Measurements from ENCODE around the gene SPATS2L.

The SPATS2L gene

GRCh38 chr2:200353120-200353519, 46.6 kb downstream of the SPATS2L start:
- DNase-seq = no peak

GRCh38 chr2:200353874-200354273, 47.4 kb downstream of the SPATS2L start:
- DNase-seq = no peak

- no peak for DNase-seq
Observed at GRCh38 chr2:200354833-200355751, 48.6 kb downstream of the SPATS2L start.

GRCh38 chr2:200356321-200356720, 49.8 kb downstream of the SPATS2L start:
- DNase-seq = no peak

- no peak for DNase-seq
Observed at GRCh38 chr2:200356857-200357384, 50.4 kb downstream of the SPATS2L start.

GRCh38 chr2:200357845-200358244, 51.4 kb downstream of the SPATS2L start:
- DNase-seq = no peak

GRCh38 chr2:200359552-200359951, 53.1 kb downstream of the SPATS2L start:
- no peak for DNase-seq

GRCh38 chr2:200360364-200360763, 53.9 kb downstream of the SPATS2L start:
- DNase-seq = no peak

GRCh38 chr2:200362202-200362917, 55.9 kb downstream of the SPATS2L start:
- no peak for DNase-seq

- no peak for DNase-seq
Observed at GRCh38 chr2:200363279-200363678, 56.8 kb downstream of the SPATS2L start.

GRCh38 chr2:200364142-200364541, 57.6 kb downstream of the SPATS2L start:
- no peak for DNase-seq

GRCh38 chr2:200364620-200365019, 58.1 kb downstream of the SPATS2L start:
- DNase-seq = no peak

- no peak for DNase-seq
Observed at GRCh38 chr2:200365209-200365608, 58.7 kb downstream of the SPATS2L start.

- DNase-seq = no peak
Observed at GRCh38 chr2:200367155-200367554, 60.7 kb downstream of the SPATS2L start.

- no peak for DNase-seq
Observed at GRCh38 chr2:200369886-200370285, 63.4 kb downstream of the SPATS2L start.

GRCh38 chr2:200373231-200373630, 66.7 kb downstream of the SPATS2L start:
- no peak for DNase-seq

GRCh38 chr2:200373973-200374416, 67.5 kb downstream of the SPATS2L start:
- peak; percentile 34 for DNase-seq

- DNase-seq = no peak
Observed at GRCh38 chr2:200376513-200377354, 70.2 kb downstream of the SPATS2L start.

GRCh38 chr2:200377355-200378336, 71.2 kb downstream of the SPATS2L start:
- no peak for DNase-seq

GRCh38 chr2:200378652-200379290, 72.3 kb downstream of the SPATS2L start:
- no peak for DNase-seq

All from stimulated activated CD4-positive, alpha-beta T cell treated with anti-CD3 and anti-CD28 coated beads, Interleukin-1b, Interleukin-23, amount 100 ng/mL, for 48 hours (primary cell).